Cerebellar cortex (tissue), 1 donor: ENCODE results near the gene LINGO3.

Source experiments
- DNase-seq: peaks from one replicate; pipeline ENCODE4 v3.0.0-alpha.2; 2015; ENCODE audit warnings: low spot score

LINGO3 gene

GRCh38 chr19:2327773-2328400 lies 19.9 kb upstream of the LINGO3 start:
- peak; percentile 72 for DNase-seq

- DNase-seq: no peak
These were observed 18.9 kb upstream of the LINGO3 start for GRCh38 chr19:2326699-2327360.

GRCh38 chr19:2325281-2326046 lies 17.5 kb upstream of the LINGO3 start:
- peak; percentile 80 for DNase-seq

GRCh38 chr19:2324220-2324948 lies 16.4 kb upstream of the LINGO3 start:
- peak; percentile 39 for DNase-seq

GRCh38 chr19:2323707-2324106 lies 15.8 kb upstream of the LINGO3 start:
- DNase-seq: no peak

- no peak for DNase-seq
These were observed 13.8 kb upstream of the LINGO3 start for GRCh38 chr19:2321565-2322283.

GRCh38 chr19:2320939-2321338 lies 13.0 kb upstream of the LINGO3 start:
- DNase-seq: no peak

- no peak for DNase-seq
These were observed 12.1 kb upstream of the LINGO3 start for GRCh38 chr19:2320049-2320448.

- no peak for DNase-seq
These were observed 11.6 kb upstream of the LINGO3 start for GRCh38 chr19:2319551-2319950.

GRCh38 chr19:2318923-2319322 lies 11.0 kb upstream of the LINGO3 start:
- DNase-seq: no peak

GRCh38 chr19:2317756-2318155 lies 9.8 kb upstream of the LINGO3 start:
- DNase-seq: no peak

GRCh38 chr19:2317300-2317699 lies 9.3 kb upstream of the LINGO3 start:
- no peak for DNase-seq

GRCh38 chr19:2315818-2316353 lies 7.9 kb upstream of the LINGO3 start:
- DNase-seq: peak; percentile 62

- DNase-seq: no peak
These were observed 7.3 kb upstream of the LINGO3 start for GRCh38 chr19:2315121-2315817.

- DNase-seq: no peak
These were observed 5.0 kb upstream of the LINGO3 start for GRCh38 chr19:2312820-2313501.

- no peak for DNase-seq
These were observed 3.1 kb upstream of the LINGO3 start for GRCh38 chr19:2311093-2311492.

- DNase-seq: no peak
These were observed 1.9 kb upstream of the LINGO3 start for GRCh38 chr19:2309734-2310362.

GRCh38 chr19:2307518-2308012 lies 389 bp downstream of the LINGO3 start:
- no peak for DNase-seq

- DNase-seq: no peak
These were observed 983 bp downstream of the LINGO3 start for GRCh38 chr19:2306971-2307370.
